Activated gamma-delta T cell (primary cell): ENCODE measurements around the gene MRC1.

ENCODE experiments used
- DNase-seq: peaks from one replicate; lab custom pipeline; 2025; lab: John Stamatoyannopoulos, UW

Gene MRC1

DNA sequence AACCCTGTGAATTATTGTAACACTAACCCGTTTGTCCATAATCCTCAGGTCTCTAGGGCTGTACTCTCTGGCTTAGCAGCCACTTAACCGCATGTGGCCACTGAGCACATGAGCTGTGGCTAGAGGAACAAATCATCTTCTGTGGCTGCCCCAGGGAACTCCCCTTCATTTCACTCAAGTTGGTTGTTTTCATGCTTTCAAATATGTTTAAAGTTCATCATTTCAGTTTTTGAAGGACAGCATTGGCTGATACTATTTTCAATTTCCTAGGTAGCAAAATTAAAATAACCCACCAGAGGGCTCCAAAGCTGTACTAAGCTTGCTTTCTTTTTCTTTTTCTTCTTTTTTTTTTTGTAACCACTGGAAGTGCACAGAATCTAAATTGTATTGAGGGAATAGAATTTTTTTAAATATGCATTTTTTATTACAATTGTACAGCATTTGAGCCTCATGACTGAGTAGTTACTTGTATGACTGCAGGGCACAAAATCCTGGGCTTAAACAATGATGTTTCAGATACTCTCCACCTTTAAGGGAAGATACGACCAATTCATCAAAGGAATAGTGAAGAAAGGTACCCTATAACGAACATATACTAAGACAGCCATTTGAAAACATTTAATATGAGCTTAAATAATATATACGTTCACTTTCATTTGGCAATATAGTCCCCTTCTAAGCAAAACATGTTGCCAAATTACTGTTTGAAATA, 38.6 kb downstream of the MRC1 start:
- no peak for DNase-seq

GRCh38 chr10:17848646-17849045, 39.5 kb downstream of the MRC1 start:
- no peak for DNase-seq

GRCh38 chr10:17850501-17850900, 41.4 kb downstream of the MRC1 start:
- no peak for DNase-seq

DNA sequence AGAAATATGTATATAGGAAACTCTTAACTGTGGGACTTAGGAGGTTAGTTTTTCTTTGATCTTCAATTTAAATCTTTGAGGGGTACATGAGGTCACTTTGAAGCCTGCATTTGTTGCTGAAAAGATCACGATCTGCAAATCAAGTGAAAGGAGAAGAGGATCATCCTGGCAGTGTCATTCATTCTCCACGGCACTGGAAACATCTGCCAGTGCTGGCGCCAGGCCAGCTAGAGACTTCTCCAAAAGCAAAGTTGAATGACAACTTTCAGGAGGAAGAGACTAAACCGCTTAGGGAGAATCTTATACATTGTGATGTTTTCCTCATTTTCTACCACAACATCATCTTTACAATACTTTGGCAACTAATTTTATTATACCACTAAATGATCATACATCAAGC, 42.5 kb downstream of the MRC1 start:
- no peak for DNase-seq

DNA sequence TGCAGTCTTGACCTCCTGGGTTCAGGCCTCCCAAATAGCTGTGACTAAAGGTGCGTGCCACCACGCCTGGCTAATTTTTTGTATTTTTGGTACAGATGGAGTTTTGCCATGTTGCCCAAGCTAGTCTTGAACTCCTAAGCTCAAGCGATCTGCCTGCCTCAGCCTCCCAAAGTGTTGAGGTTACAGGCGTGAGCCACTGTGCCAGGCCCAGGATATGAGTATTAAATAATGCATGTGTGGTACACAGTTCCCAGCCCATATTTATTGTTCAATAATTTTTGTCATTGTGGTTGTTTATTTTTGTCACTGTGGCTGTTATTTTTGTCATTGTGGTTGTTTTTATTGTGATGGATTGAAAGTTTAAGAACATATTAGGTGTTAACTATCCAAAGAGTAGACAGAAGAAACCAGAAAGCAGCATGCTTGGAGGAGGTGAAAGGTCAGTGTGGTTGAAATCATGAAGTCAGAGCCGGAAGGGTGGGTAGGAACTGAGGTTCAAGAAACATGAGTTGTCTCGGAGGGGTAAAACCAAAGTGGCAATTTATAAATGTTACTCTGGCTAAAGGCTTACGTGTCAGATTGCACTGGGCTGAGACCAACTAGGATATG, 45.0 kb downstream of the MRC1 start:
- DNase-seq = no peak

- DNase-seq = no peak
These were observed 47.9 kb downstream of the MRC1 start for GRCh38 chr10:17857040-17857439.

GRCh38 chr10:17859492-17860156, 50.5 kb downstream of the MRC1 start:
- no peak for DNase-seq

- DNase-seq = no peak
These were observed 52.6 kb downstream of the MRC1 start for GRCh38 chr10:17861760-17862159.

DNA sequence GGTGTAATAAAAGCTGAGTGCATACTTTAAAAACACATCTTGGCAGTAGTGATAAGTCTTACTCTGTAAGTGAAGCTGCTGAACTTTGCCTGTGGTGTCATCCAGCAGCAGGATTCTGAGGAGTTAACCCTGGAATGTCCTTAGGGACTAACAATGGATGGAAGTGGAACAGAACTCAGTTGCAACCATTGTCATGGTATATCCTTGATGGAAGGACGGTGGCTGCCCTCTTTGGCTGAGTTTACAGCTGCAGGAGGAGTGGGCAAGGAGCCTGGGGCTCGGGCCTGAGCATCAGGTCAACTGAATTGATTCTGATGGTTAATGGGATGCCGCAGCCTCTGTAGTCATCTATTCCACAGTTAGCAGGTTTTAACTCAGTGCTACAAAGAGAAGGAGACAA, 56.2 kb downstream of the MRC1 start:
- no peak for DNase-seq

GRCh38 chr10:17866346-17866745, 57.2 kb downstream of the MRC1 start:
- no peak for DNase-seq

DNA sequence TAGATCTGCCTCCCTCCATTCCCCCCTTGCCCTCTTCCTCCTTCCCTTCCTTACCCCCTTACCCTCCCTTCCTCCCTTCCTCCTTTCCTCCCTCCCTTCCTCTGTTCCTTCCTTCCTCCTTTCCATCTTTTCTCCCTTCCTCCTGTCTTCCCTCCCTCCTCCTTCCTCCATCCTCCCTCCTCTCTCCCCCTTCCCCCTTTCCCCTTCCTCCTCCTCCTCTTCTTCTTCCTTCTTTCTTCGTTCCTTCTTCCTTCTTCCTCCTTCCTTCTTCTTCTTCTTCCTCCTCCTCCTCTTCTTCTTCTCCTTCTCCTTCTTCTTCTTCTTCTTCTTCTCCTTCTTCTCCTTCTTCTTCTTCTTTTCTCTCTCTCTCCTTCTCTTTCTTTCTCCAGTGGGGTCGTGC, 57.9 kb downstream of the MRC1 start:
- no peak for DNase-seq

DNA sequence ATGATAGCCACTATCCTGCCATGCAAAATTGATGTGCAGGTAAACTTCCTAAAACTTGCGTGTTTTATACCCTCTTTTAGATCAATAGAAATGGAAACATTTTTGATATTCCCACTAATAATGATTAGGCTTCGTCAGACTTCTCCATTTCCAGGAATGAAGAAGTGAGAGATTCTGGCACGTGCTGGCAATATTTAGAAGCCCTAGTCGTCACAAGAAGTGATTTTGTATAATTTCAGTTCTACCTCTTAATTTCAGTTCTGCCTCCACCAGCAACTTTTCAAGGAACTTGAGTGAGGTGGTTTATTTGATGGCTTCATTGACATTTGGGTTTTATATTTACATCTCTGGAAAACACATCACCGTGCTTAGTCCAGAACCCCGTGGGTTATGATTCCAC, 61.9 kb downstream of the MRC1 start:
- DNase-seq = no peak

GRCh38 chr10:17872191-17873091, 63.3 kb downstream of the MRC1 start:
- DNase-seq = no peak

GRCh38 chr10:17873946-17874345, 64.8 kb downstream of the MRC1 start:
- no peak for DNase-seq

- DNase-seq = no peak
These were observed 68.0 kb downstream of the MRC1 start for GRCh38 chr10:17877121-17877520.

DNA sequence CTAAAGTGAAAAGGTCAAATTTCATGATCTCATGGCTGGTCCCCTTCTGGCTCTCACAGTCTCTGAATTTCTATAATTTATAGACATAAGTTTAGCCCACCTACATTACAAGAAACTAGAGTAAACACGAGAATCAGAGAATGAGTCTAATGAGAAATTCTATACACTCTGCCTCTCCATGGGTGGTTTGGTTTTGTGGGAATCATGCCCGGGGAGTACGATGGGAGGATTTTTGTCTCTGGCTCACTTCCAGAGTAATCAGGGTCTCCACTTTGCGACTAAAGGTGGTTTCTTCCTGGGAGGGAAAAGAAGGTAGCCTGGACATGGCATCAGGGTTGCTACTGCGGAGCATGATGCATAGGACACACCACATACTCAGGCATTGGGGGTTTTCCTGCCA, 69.7 kb downstream of the MRC1 start:
- no peak for DNase-seq

DNA sequence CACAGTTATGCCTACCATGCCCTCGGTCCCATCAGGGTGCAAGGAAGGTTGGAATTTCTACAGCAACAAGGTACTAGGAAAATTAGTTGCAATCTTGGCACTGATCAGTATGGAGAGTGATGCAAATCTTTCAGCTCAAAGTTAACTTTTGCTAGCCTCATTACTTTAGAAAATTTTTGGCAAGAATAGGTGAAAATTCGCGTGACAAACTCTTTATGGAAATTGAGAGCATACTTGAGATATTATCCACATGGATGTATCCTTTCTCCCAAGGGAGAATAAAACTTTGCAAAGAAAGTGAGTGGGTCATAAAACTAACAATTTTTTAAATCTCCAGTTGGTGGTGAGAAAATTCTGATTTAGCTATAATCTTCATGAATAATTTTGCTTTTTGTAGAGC, 71.5 kb downstream of the MRC1 start:
- no peak for DNase-seq

GRCh38 chr10:17882557-17882956, 73.4 kb downstream of the MRC1 start:
- DNase-seq = no peak

- DNase-seq = no peak
These were observed 74.5 kb downstream of the MRC1 start for GRCh38 chr10:17883621-17884020.

DNA sequence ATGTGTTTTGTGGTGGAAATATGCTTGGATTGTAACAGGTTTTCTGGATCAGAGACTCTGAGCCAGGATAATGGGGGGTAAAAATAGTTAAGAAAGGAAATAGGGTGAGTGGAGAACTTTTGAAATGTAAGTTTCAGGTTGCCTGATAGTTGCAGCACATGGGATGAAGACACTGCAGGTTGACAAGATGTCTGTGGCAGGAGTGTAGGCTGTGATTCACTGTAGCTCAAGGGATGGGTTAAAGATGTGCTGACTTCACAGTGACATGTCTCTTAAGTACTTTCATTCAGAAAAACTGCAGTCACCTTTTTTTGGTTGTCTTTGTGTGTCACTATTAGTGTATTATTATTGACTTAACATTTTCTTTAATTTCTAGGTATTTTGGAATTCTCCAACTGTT, 79.0 kb downstream of the MRC1 start:
- DNase-seq = no peak

GRCh38 chr10:17891435-17891834, 82.3 kb downstream of the MRC1 start:
- DNase-seq = no peak

- DNase-seq = no peak
These were observed 95.4 kb downstream of the MRC1 start for GRCh38 chr10:17904564-17904963.
